Measurements from ENCODE around the gene ENG. TPM values are rescaled to one million over a fixed set of nuclear protein-coding genes. Genes with fewer than 3 reads are reported as not detected.
A peak's percentile ranks its signal among the peaks of the same experiment; 100 is the strongest.

The ENG gene
- total and polyA plus RNA-seq, 2 of the 4 experiments (the other 2 are of a cell fraction): 3.6 to 83.3 TPM

DNA sequence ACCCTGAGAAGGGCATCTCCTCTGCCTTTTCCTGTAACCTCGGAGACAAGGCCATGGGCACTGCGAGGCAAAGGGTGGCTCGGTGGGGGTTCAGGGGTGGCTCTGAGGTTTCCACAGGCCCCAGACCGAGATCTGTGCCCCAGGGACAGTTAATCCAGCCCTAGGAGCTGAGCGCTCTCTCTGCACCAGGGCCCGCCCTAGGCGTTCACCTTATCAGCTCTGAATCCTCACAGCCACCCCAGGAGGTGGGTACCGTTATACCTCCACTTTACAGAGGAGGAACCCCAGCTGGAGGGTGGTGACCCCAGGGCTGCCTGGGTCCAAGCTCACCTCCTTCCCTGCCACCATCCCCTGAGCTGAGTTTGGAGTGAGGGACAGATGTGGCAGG, 2.3 kb upstream of the ENG start:
- TF ChIP-seq CEBPB (IDR thresholded peaks at IDR 0.05; ENCODE audit: low read depth, low read length) (no peak), CTCF (conservative IDR thresholded peaks at IDR 0.05; ENCODE audit: low read depth, low read length) (no peak), MAFK (IDR thresholded peaks at IDR 0.05; ENCODE audit: low read depth, low read length) (no peak), CHD1 (IDR thresholded peaks at IDR 0.05; ENCODE audit: low read depth, low read length) (no peak), POLR2A (IDR thresholded peaks at IDR 0.05; ENCODE audit: low read depth, low read length) (no peak), FOS (IDR thresholded peaks at IDR 0.05; ENCODE audit: low read depth, low read length) (no peak), RFX5 (IDR thresholded peaks at IDR 0.05; ENCODE audit: low read depth, low read length) (no peak), SMC3 (IDR thresholded peaks at IDR 0.05; ENCODE audit: low read depth, low read length) (no peak), MAZ (IDR thresholded peaks at IDR 0.05; ENCODE audit: borderline replicate concordance, low read depth, low read length) (no peak), USF2 (IDR thresholded peaks at IDR 0.05; ENCODE audit: low read depth, low read length) (no peak), RAD21 (IDR thresholded peaks at IDR 0.05; ENCODE audit: low read length) (no peak), MXI1 (IDR thresholded peaks at IDR 0.05; ENCODE audit: borderline replicate concordance, low read depth, low read length) (no peak), RCOR1 (IDR thresholded peaks at IDR 0.05; ENCODE audit: insufficient replicate concordance, low read length) (no peak), BHLHE40 (IDR thresholded peaks at IDR 0.05; ENCODE audit: low read depth, low read length) (no peak), NFE2L2 (IDR thresholded peaks at IDR 0.05; ENCODE audit: low read depth, low read length) (no peak), ELK1 (IDR thresholded peaks at IDR 0.05; ENCODE audit: borderline replicate concordance, low read depth, low read length) (no peak)
- no peak overlapping the region for H3K23ac ChIP-seq (ENCODE audit: low read depth, low read length)
- no peak overlapping the region for H2BK20ac ChIP-seq (ENCODE audit: low read depth, low read length)
- no peak overlapping the region for H4K5ac ChIP-seq (ENCODE audit: low read depth, low read length)
- H2BK15ac ChIP-seq (ENCODE audit: low read depth, low read length): no peak overlapping the region
- intact Hi-C loops (cut with micrococcal nuclease) (no loop called here), dilution Hi-C loops (cut with HindIII; ENCODE audit: low sequenced_read_pairs, unreplicated experiment) (no loop called here), in situ Hi-C loops (cut with MboI; ENCODE audit: low sequenced_read_pairs) (no loop called here)
- H4K91ac ChIP-seq (ENCODE audit: insufficient read depth, low read depth, low read length): no peak overlapping the region
- H3K27ac ChIP-seq (ENCODE audit: insufficient read depth, low read length): no peak overlapping the region
- no peak overlapping the region for H4K8ac ChIP-seq (ENCODE audit: low read depth in 2 of 2, low read length in 2 of 2)
- H2BK5ac ChIP-seq (ENCODE audit: low read depth, low read length, poor library complexity, severe bottlenecking): no peak overlapping the region
- no peaks in the 10 kb centered on the region for H4K20me1 ChIP-seq (ENCODE audit: insufficient read depth, low read length)
- no peak overlapping the region for H3K9ac ChIP-seq (ENCODE audit: low read depth, low read length)
- ChIA-PET POLR2A (ENCODE audit: unreplicated experiment) (no interaction called here), CTCF (no interaction called here)
- no peak overlapping the region for H2AK5ac ChIP-seq (ENCODE audit: low read depth, low read length)
- H3K4me1 ChIP-seq (ENCODE audit: control insufficient read depth, insufficient read depth, low read length): peaks cover 11% of the 10 kb centered on the region
- no peak for DNase-seq
- no peak overlapping the region for H3K14ac ChIP-seq (replicated peaks; ENCODE audit: low read depth, low read length)
- peaks cover 15% of the 10 kb centered on the region for H3K9me1 ChIP-seq (ENCODE audit: insufficient read depth, low read length)
- no peak overlapping the region for H3K4me2 ChIP-seq (ENCODE audit: low read depth, low read length)
- H3K56ac ChIP-seq (ENCODE audit: extremely low read depth, insufficient read depth, low read length): no peak overlapping the region
- no peaks in the 10 kb centered on the region for H3K9me3 ChIP-seq (ENCODE audit: control insufficient read depth, insufficient read depth, low read length)
- no peak overlapping the region for H2BK120ac ChIP-seq (ENCODE audit: low read depth, low read length)
- H2AK9ac ChIP-seq (replicated peaks; ENCODE audit: low read depth, low read length, poor library complexity): no peak overlapping the region
- no TSS peak for BruUV-seq (replicated peaks)
- H3K79me1 ChIP-seq (ENCODE audit: low read depth in 1 of 2, low read length in 2 of 2): peaks cover 0 to 29% of the 10 kb centered on the region in 2 experiments; a peak in 2 of 4 replicates
- no peak overlapping the region for H3K18ac ChIP-seq (ENCODE audit: low read depth, low read length)
- no peak overlapping the region for H3K4me3 ChIP-seq (ENCODE audit: insufficient read depth, low read depth, low read length)
- ATAC-seq (ENCODE audit: low read depth): no peak
- H3K27me3 ChIP-seq (ENCODE audit: control insufficient read depth, insufficient read depth, low read length): no peaks in the 10 kb centered on the region
- 100% methylated on average over 1 of the region's 8 CpGs; no CpG with 5 or more reads in 1 of the 2 experiments for WGBS, 2 experiments (ENCODE audit: extremely low coverage in 2 of 2, insufficient read length in 1 of 2)
- H2AFZ ChIP-seq (replicated peaks; ENCODE audit: low read length, poor library complexity): peak overlapping the region; percentile 14
- no peak overlapping the region for H3K4ac ChIP-seq (ENCODE audit: low read depth, low read length)
- H3K36me3 ChIP-seq (ENCODE audit: control insufficient read depth, insufficient read depth, low read length): peaks cover 6% of the 10 kb centered on the region
